ENCODE results near the gene FYN. TPM values are rescaled to one million over a fixed set of nuclear protein-coding genes. Genes with fewer than 3 reads are reported as not detected.
A peak's percentile ranks its signal among the peaks of the same experiment; 100 is the strongest.

The FYN gene
- total and polyA plus RNA-seq, 10 of the 15 experiments (the other 5 are each of a cell fraction or from before 2014, with no cell fraction given) = 51.4 to 247 (median 138) TPM

GRCh38 chr6:111644893-111645430, 228.3 kb downstream of the FYN start:
- POLR2A ChIA-PET = no interaction called here
- intact Hi-C loops (cut with micrococcal nuclease; ENCODE audit: unreplicated experiment) = loop anchor here (1.0 to 5.0 kb wide), 3 partner anchors 38 to 397 kb away; partner anchors contain the start of gene REV3L
- H2AFZ ChIP-seq (ENCODE audit: control insufficient read depth, low read depth, low read length) = no peak overlapping the region
- no peaks in the 10 kb centered on the region for H3K36me3 ChIP-seq (ENCODE audit: control insufficient read depth in 2 of 2, insufficient read depth in 2 of 2, low read length in 1 of 2)
- no peaks in the 10 kb centered on the region for H3K4me1 ChIP-seq (ENCODE audit: control insufficient read depth, insufficient read depth, low read length)
- ATAC-seq (no peak), DNase-seq (ENCODE audit: low read depth, low spot score) (no peak), FAIRE-seq (no peak)
- no peak for TF ChIP-seq FOXK2 (IDR thresholded peaks at IDR 0.05)
- no peak for TF ChIP-seq TCF12 (IDR thresholded peaks at IDR 0.05; ENCODE audit: low read depth, low read length)
- no peak overlapping the region for H3K4me2 ChIP-seq (ENCODE audit: control insufficient read depth, insufficient read depth)
- no peaks in the 10 kb centered on the region for H3K9me3 ChIP-seq (replicated peaks; ENCODE audit: control insufficient read depth, insufficient read depth, low read length)
- RAD21 ChIA-PET (ENCODE audit: unreplicated experiment) = interaction anchor here (1.1 to 4.9 kb wide), 2 partner anchors 386 to 398 kb away, joined by 5 to 42 read pairs; a partner anchor contains a TSS
- in situ Hi-C loops (cut with MboI) = loop anchor here (5.0 kb wide), 1 partner anchor 393 kb away; no protein-coding TSS in a partner anchor
- 48% methylated on average over 4 of the region's 4 CpGs for WGBS (ENCODE audit: insufficient coverage, insufficient replicate concordance, low lambda C conversion rate, missing lambda C conversion rate)
- no peaks in the 10 kb centered on the region for H3K79me2 ChIP-seq (ENCODE audit: control insufficient read depth, insufficient read depth, low read length)
- SMC1A ChIA-PET (ENCODE audit: uncharacterized antibody, unreplicated experiment) = interaction anchor here (0.7 kb wide), 1 partner anchor 28 kb away, joined by 3 read pairs; no protein-coding TSS in a partner anchor
- H4K20me1 ChIP-seq (ENCODE audit: control insufficient read depth, insufficient read depth) = no peaks in the 10 kb centered on the region
- CTCF ChIA-PET = interaction anchor here (1.2 to 5.5 kb wide), 3 partner anchors 386 to 587 kb away, joined by 3 to 47 read pairs (median 4); a partner anchor contains a TSS
- no peak overlapping the region for H3K9ac ChIP-seq (ENCODE audit: control insufficient read depth, insufficient read depth, low read length)
- no TSS peak for BruUV-seq (replicated peaks)
- no peak overlapping the region for H3K27ac ChIP-seq (ENCODE audit: control insufficient read depth, insufficient read depth)
- no peaks in the 10 kb centered on the region for H3K27me3 ChIP-seq (replicated peaks in 1 of 2; ENCODE audit: control insufficient read depth in 2 of 2, insufficient read depth in 2 of 2, low read length in 1 of 2)
- no peak overlapping the region for H3K4me3 ChIP-seq

DNA sequence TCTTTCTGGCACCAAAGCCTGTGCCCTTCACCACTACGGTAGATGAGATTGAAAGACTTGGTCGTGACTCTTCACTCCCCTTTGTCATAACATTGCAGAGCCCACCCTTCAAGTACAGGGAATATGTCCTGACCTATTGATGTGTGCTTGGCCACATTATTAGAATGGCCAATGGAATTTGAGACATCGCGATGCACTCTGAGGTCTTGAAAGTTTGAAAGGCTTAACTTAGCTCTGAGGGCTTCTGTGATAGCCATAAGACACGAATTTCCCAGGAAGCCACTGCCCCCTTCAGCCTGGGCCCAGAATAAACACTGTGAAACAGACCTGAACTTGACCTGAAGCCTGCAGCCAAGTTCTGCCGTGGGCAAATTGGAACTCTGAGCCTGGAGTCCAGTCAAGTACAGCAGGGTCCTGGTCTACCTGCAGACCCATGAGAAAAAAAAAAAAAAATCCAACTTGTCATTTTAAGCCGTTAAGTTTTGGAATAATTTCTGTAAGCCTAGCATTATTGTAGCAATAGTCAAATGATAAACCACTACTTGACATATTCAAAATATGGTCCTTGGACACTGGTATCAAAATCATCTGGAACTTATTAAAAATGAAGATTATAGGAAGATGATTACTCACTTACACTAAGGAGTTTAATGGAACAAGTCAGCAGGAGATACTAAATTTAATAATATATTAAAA, 230.6 kb downstream of the FYN start:
- no peak overlapping the region for H3K4me3 ChIP-seq
- H2AFZ ChIP-seq (ENCODE audit: control insufficient read depth, low read depth, low read length) = no peak overlapping the region; the same call in 1 of the 2 replicates
- H3K27me3 ChIP-seq (replicated peaks in 1 of 2; ENCODE audit: control insufficient read depth in 2 of 2, insufficient read depth in 2 of 2, low read length in 1 of 2) = no peaks in the 10 kb centered on the region
- H4K20me1 ChIP-seq (ENCODE audit: control insufficient read depth, insufficient read depth) = no peaks in the 10 kb centered on the region
- ATAC-seq (peak; percentile 95), DNase-seq (ENCODE audit: low read depth, low spot score) (peak; percentile 21), FAIRE-seq (peak; percentile 47)
- no peak overlapping the region for H3K9ac ChIP-seq (ENCODE audit: control insufficient read depth, insufficient read depth, low read length)
- no peaks in the 10 kb centered on the region for H3K4me1 ChIP-seq (ENCODE audit: control insufficient read depth, insufficient read depth, low read length)
- BruUV-seq (replicated peaks) = no TSS peak
- SMC1A ChIA-PET (ENCODE audit: uncharacterized antibody, unreplicated experiment) = interaction anchor here (0.6 to 2.8 kb wide), 8 partner anchors 9 to 399 kb away, joined by 3 to 23 read pairs (median 4); partner anchors contain the start of gene TRAF3IP2
- TF ChIP-seq CHD2 (IDR thresholded peaks at IDR 0.05; ENCODE audit: borderline replicate concordance, low read depth, low read length) = 0 out of 2 replicates have a peak, but pooled peaks have one; percentile 22
- peak; percentile 56 for TF ChIP-seq SMC3 (IDR thresholded peaks at IDR 0.05; ENCODE audit: borderline replicate concordance, low read length)
- TF ChIP-seq RAD21 (IDR thresholded peaks at IDR 0.05; ENCODE audit: insufficient read depth, low read depth, low read length) = peak; percentile 75
- TF ChIP-seq MYC (IDR thresholded peaks at IDR 0.05; ENCODE audit: insufficient read depth, insufficient read length, insufficient replicate concordance, low read length, severe bottlenecking) = no peak
- TF ChIP-seq RAD51 (IDR thresholded peaks at IDR 0.05) = no peak
- peak; percentile 57 to 77 (median 65) for TF ChIP-seq CTCF (IDR thresholded peaks at IDR 0.05 in 2 of 3, conservative IDR thresholded peaks at IDR 0.05 in 1 of 3; ENCODE audit: control insufficient read depth in 2 of 3, extremely low read depth in 1 of 3, insufficient read depth in 1 of 3, low read depth in 3 of 3, low read length in 3 of 3)
- no peak for TF ChIP-seq CBX3 (IDR thresholded peaks at IDR 0.05; ENCODE audit: borderline replicate concordance, low read depth)
- intact Hi-C loops (cut with micrococcal nuclease; ENCODE audit: unreplicated experiment) = loop anchor here (1.0 to 5.0 kb wide), 3 partner anchors 160 to 400 kb away; partner anchors contain the start of gene REV3L
- H3K4me2 ChIP-seq (ENCODE audit: control insufficient read depth, insufficient read depth) = no peak overlapping the region
- CTCF ChIA-PET = interaction anchor here (0.7 to 5.5 kb wide), 11 partner anchors 36 to 630 kb away, joined by 3 to 47 read pairs (median 3); a partner anchor contains a TSS
- RAD21 ChIA-PET (ENCODE audit: unreplicated experiment) = interaction anchor here (0.6 to 4.9 kb wide), 6 partner anchors 68 to 632 kb away, joined by 3 to 42 read pairs (median 5); a partner anchor contains a TSS
- no peaks in the 10 kb centered on the region for H3K79me2 ChIP-seq (ENCODE audit: control insufficient read depth, insufficient read depth, low read length)
- no peaks in the 10 kb centered on the region for H3K36me3 ChIP-seq (ENCODE audit: control insufficient read depth in 2 of 2, insufficient read depth in 2 of 2, low read length in 1 of 2)
- WGBS (ENCODE audit: insufficient coverage, insufficient replicate concordance, low lambda C conversion rate, missing lambda C conversion rate) = 49% methylated on average over 7 of the region's 7 CpGs
- POLR2A ChIA-PET = interaction anchor here (0.8 kb wide), 1 partner anchor 384 kb away, joined by 3 read pairs; a partner anchor contains a TSS
- in situ Hi-C loops (cut with MboI) = loop anchor here (5.0 kb wide), 1 partner anchor 390 kb away; no protein-coding TSS in a partner anchor
- no peak overlapping the region for H3K27ac ChIP-seq (ENCODE audit: control insufficient read depth, insufficient read depth)
- H3K9me3 ChIP-seq (replicated peaks; ENCODE audit: control insufficient read depth, insufficient read depth, low read length) = no peaks in the 10 kb centered on the region
